ENCODE results near the gene CALML6. TPM values are rescaled to one million over a fixed set of nuclear protein-coding genes. Genes with fewer than 3 reads are reported as not detected.

Gene CALML6
- total RNA-seq, 1 experiment from 2014 or later, result 1.7 TPM

DNA sequence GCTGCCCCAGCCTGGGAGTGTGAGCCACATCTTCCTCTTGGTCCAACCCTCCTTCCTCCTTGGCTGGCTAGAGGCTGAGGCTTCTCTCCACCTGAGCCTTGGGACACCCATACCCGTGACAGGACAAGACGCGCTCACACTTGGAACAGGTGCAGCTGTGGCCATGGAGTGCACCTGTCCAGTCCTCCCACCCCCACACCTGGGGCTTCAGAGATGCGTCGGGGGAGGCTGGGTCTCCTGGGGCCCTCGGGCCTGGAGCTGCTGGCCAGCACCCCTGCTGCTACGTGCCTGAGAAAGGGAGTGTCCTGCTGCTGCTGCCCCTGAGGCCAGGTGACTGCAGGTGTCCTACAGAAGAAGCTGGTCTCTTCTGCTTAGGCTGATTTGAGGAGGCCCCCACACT, 41.0 kb downstream of the CALML6 start:
- no peaks in the 10 kb centered on the region for H3K27me3 ChIP-seq (ENCODE audit: insufficient read depth, low read length)
- peaks cover 6% of the 10 kb centered on the region for H3K27me3 Mint-ChIP-seq (ENCODE audit: low read depth)
- H2AK5ac ChIP-seq (ENCODE audit: insufficient read length, low read length), result no peak overlapping the region
- H3K9me3 ChIP-seq (ENCODE audit: control insufficient read depth, low read depth, low read length), result no peaks in the 10 kb centered on the region
- H2BK12ac ChIP-seq (ENCODE audit: insufficient read length, low read depth, low read length), result no peak overlapping the region
- H3K23ac ChIP-seq (ENCODE audit: insufficient read length, low read depth, low read length), result no peak overlapping the region
- H3K9me3 Mint-ChIP-seq, result peaks cover 4 to 6% of the 10 kb centered on the region in 2 experiments; a peak in 3 of 5 replicates
- no peak overlapping the region for H4K8ac ChIP-seq (replicated peaks; ENCODE audit: insufficient read length, low read depth, low read length)
- no peak overlapping the region for H3K27ac ChIP-seq (ENCODE audit: insufficient read length, low read depth, low read length)
- H2BK120ac ChIP-seq (ENCODE audit: low read depth, low read length, poor library complexity, severe bottlenecking), result no peak overlapping the region
- no peak overlapping the region for H2AFZ ChIP-seq (ENCODE audit: low read length)
- no peaks in the 10 kb centered on the region for H3K79me2 ChIP-seq (ENCODE audit: insufficient read depth, low read length)
- H4K91ac ChIP-seq (ENCODE audit: insufficient read length, low read depth, low read length), result no peak overlapping the region
- no peaks in the 10 kb centered on the region for H3K79me1 ChIP-seq (ENCODE audit: insufficient read depth, low read depth, low read length, poor library complexity, severe bottlenecking)
- H3K56ac ChIP-seq (ENCODE audit: insufficient read length, low read depth, low read length), result no peak overlapping the region
- H4K20me1 ChIP-seq (ENCODE audit: control insufficient read depth, insufficient read depth, insufficient read length), result no peaks in the 10 kb centered on the region
- WGBS (ENCODE audit: extremely low coverage, insufficient read length, low lambda C conversion rate), result no CpG with 5 or more reads among the region's 7 CpGs
- no peak overlapping the region for H2BK20ac ChIP-seq (ENCODE audit: low read depth, low read length, poor library complexity, severe bottlenecking)
- peaks cover 0 to 2% (median 1%) of the 10 kb centered on the region in 3 experiments; a peak in 1 of 7 replicates for H3K36me3 Mint-ChIP-seq (ENCODE audit: insufficient read depth in 1 of 3, low read depth in 3 of 3)
- no peak overlapping the region for H2BK5ac ChIP-seq (ENCODE audit: insufficient read length, low read length)
- no peak overlapping the region for H3K27ac Mint-ChIP-seq
- H3K23me2 ChIP-seq (ENCODE audit: insufficient read length, low read depth, low read length, poor library complexity, severe bottlenecking), result no peaks in the 10 kb centered on the region
- no peak for DNase-seq
- no peak overlapping the region for H3K9ac ChIP-seq (ENCODE audit: extremely low read depth, insufficient read length, low read length)
- no peaks in the 10 kb centered on the region; the same call in 1 of the 2 replicates for H3K4me1 ChIP-seq (ENCODE audit: insufficient read depth, low read length)
- no peak overlapping the region for H3K4ac ChIP-seq (ENCODE audit: low read depth, low read length)
- H3K14ac ChIP-seq (ENCODE audit: insufficient read depth, low read length), result peak overlapping the region; percentile 17; the same call in 1 of the 2 replicates
- no peak overlapping the region for H3K4me2 ChIP-seq (ENCODE audit: insufficient read depth, insufficient read length, low read length)
- H3K4me1 Mint-ChIP-seq, result peaks cover 23 to 28% of the 10 kb centered on the region in 2 experiments
- H2BK15ac ChIP-seq (ENCODE audit: low read depth, low read length), result no peak overlapping the region
- no peak overlapping the region for H3K4me3 Mint-ChIP-seq
- no peak overlapping the region for H4K5ac ChIP-seq (ENCODE audit: insufficient read length, low read depth, low read length)
- no peak for TF ChIP-seq CTCF (conservative IDR thresholded peaks at IDR 0.05)
- H3T11ph ChIP-seq (ENCODE audit: low read length), result no peak overlapping the region
- H3K18ac ChIP-seq (ENCODE audit: insufficient read length, low read depth, low read length), result no peak overlapping the region

All from H9 (cell line).